Left kidney (tissue), 2 donors: Measurements from ENCODE around the gene UGT1A9. TPM values are rescaled to one million over a fixed set of nuclear protein-coding genes. Genes with fewer than 3 reads are reported as not detected.

Experiments
- DNase-seq: peaks from one replicate; pipeline ENCODE4 v3.0.0-alpha.2; 2013
- polyA plus RNA-seq: library from polyadenylated mRNA; unstranded; fragments of 120-200 nt; gene quantifications from one replicate; pipeline ENCODE4 v1.2.1, GENCODE V29; 2013; ENCODE audit not compliant: insufficient read length

The UGT1A9 gene
- polyA plus RNA-seq, 1 donor = 4.9 TPM

DNA sequence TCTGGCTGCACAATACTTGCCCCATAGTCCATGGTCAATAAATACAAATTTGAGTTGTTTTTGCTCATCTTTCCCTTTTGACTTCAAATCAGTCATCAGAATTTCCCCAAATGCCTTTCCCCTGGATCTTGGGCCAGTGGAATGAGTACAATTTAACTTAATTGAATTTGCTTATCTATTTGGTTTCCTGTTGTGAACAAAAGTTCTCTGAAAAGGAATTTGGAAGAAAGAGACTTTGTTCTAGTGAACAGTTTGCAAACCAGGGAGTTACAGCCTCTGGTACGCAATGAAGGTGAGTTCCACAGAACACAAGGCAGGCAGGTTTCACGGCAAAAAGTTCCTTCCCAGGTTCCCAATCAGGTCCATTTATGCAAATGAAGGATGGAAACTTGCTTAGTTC, 87.2 kb downstream of the UGT1A9 start:
- DNase-seq = no peak

DNA sequence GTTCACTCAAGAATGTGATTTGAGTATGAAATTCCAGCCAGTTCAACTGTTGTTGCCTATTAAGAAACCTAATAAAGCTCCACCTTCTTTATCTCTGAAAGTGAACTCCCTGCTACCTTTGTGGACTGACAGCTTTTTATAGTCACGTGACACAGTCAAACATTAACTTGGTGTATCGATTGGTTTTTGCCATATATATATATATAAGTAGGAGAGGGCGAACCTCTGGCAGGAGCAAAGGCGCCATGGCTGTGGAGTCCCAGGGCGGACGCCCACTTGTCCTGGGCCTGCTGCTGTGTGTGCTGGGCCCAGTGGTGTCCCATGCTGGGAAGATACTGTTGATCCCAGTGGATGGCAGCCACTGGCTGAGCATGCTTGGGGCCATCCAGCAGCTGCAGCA, 88.3 kb downstream of the UGT1A9 start, which contains the start of gene UGT1A1:
UGT1A1 (plus strand) TSS at position 228 of the 400 bp plus-strand sequence; CDS start at position 246, 18 bp downstream.
- no peak for DNase-seq

DNA sequence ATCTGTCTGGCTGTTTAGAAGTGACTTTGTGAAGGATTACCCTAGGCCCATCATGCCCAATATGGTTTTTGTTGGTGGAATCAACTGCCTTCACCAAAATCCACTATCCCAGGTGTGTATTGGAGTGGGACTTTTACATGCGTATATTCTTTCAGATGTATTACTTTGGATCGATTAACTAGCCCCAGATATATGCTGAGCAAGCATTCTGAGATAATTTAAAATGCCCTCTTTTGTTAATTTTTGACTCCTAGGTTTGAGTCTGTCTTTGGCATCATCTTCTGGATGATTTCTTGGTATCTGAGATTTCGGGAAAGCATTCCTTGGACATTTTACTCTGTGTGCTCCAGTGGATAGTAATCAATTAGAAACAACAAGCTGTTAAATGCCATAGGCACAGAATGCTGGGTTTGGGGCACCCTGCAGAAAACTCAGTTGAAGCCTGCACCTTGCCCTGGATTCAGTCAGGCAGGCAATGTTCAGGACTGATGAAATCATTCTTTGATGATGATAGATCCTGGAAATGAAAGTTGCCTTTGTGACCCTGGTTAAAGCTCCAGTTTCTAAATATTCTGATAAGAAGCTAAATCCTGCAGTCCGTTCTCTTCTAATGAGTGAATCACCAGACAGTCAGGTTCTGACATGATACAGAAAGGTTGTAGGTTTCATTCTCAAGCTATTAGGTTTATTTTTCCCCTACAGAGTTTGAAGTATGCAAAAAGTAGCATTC, 89.5 kb downstream of the UGT1A9 start:
- DNase-seq = no peak

DNA sequence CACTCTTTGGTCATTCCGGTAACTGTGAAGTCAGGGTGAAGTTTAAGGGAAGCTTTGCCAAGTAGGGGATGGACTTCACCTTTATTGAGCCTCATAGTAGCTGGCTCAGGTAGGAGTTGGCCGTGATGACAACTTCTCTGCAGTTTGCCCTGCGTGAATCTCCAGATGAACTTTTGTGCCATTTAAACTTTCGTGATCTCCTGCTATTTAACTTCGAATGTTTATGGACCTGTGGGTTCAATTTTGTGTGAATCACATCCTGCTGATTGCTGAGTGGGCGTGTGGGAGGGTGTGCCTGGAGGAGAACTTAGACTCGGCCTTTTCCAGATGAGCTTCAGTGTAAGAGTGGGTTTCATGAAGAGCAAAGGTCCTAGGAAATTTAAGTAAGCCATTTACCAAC, 92.6 kb downstream of the UGT1A9 start:
- DNase-seq = no peak

DNA sequence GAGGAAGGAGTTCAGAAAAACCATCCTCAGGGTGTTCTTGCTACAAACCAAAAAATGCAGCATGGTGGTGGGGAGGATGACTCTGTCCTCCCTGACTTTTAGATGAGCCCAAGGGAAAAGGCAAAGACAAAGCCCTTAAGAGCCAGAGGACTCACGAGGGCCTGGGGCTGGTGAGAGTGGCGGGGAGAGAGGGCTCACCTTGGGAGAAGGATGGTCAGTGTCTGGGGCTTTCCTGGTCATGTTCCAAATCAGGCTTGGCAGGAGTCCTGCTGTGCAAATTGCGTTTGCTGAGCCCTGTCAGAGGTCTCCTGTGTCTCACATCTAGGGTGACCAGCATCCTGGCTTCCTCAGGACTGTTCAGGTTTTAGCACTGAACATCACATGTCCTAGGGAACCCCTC, 93.1 kb downstream of the UGT1A9 start:
- no peak for DNase-seq

- no peak for DNase-seq
Observed at GRCh38 chr2:233766416-233766815, 94.7 kb downstream of the UGT1A9 start.

GRCh38 chr2:233768076-233768475, 96.4 kb downstream of the UGT1A9 start:
- no peak for DNase-seq

GRCh38 chr2:233769260-233769659, 97.6 kb downstream of the UGT1A9 start:
- no peak for DNase-seq

DNA sequence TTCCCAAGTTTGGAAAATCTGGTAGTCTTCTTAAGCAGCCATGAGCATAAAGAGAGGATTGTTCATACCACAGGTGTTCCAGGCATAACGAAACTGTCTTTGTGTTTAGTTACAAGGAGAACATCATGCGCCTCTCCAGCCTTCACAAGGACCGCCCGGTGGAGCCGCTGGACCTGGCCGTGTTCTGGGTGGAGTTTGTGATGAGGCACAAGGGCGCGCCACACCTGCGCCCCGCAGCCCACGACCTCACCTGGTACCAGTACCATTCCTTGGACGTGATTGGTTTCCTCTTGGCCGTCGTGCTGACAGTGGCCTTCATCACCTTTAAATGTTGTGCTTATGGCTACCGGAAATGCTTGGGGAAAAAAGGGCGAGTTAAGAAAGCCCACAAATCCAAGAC, 100.5 kb downstream of the UGT1A9 start:
- DNase-seq = no peak

GRCh38 chr2:233772583-233772982, 100.9 kb downstream of the UGT1A9 start:
- no peak for DNase-seq

GRCh38 chr2:233773854-233774253, 102.2 kb downstream of the UGT1A9 start:
- no peak for DNase-seq

GRCh38 chr2:233775414-233775813, 103.7 kb downstream of the UGT1A9 start:
- no peak for DNase-seq

- no peak for DNase-seq
Observed at GRCh38 chr2:233778030-233778429, 106.3 kb downstream of the UGT1A9 start, which contains the start of gene MROH2A. MROH2A (plus strand) TSS chr2:233778330; CDS start chr2:233779359, 1,029 bp downstream.

DNA sequence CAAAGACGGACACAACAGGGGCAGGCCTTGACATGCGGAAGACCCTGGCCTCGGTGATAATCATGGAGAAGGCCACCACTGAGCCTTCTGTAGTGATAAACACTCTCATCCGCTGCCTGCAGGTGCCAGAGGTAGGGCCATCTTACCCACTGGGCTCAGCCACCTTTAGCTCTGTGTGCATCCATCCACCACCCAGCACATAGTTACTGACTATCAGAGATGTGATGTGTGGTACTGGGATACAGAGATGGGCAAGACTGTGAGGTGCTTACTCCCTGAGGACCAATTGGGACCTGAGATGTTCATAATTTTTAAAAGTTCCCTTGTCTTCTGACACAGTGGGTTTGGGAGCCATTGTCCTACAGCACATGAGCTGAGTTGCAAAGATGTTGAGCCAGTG, 108.0 kb downstream of the UGT1A9 start:
- no peak for DNase-seq

GRCh38 chr2:233780771-233781170, 109.1 kb downstream of the UGT1A9 start:
- no peak for DNase-seq

DNA sequence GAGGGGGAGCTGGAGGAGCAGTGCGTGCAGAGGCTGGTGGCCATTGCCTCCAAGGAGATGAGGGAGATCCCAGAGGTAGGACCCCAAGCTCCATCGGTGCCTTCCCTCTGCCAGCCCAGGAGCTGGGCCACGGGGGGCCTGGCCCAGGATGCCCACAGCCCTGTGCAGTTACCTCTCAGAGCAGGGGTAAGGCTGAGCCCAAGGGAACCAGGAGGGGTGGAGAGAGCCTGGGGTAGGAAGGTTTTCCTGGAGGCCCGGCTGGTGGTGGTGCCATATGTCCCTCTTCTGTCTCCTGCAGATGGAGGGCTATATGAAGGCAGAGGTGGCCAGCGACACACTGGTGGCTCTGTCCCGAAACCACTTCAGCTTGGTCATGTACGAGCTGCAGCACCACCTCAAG, 117.9 kb downstream of the UGT1A9 start:
- DNase-seq = no peak

- no peak for DNase-seq
Observed at GRCh38 chr2:233791151-233791882, 119.6 kb downstream of the UGT1A9 start.

GRCh38 chr2:233791883-233792329, 120.2 kb downstream of the UGT1A9 start:
- DNase-seq = no peak

DNA sequence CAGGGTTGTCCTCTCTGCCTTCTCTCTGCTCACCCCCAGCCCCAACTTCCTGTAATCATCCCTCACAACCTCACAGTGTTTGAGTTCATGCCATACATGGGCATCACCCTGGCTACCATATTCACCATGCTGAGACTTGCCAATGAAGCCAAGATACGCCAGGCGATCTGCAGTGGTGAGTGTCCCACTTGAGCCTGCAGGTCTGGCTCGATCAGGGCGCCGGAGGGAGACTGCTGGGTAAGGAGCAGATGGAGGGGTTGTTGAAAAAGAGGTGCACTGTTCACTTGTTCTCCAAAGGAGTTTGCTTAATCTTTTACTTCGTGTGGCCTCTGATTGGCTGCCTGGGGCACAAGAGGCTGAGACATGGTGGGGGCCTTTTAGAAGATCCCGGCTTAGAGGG, 121.0 kb downstream of the UGT1A9 start:
- no peak for DNase-seq

DNA sequence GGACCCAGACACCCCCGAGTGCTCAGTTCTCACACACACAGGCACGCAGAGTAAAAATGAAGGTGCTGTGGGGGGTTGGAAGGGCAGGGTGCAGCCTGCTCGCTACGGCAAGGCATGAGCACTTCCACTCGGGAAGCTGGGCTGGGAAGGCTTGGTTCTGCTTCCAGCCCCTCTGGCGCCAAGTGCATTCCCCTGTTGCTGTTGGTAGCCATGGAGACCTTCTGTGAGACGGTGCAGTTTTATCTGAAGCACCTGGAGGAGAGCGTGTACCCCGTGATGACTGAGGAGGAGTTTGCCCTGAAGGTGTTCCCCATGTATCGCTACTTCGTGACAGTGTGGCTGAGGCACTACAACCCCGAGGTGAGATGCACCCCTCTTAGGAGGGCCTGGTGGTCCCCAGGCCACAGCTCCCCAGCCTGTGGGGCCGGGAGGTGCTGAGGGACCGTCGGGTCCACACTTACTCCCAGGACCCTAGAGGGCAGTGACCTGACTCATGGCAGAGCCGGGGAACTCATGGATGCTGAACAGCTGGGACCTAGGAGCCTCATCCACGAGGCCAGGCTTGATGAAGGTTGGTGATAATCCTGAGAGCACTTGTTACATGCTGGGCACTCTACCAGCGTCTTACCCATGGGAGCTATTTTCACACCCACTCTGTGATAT, 121.9 kb downstream of the UGT1A9 start:
- no peak for DNase-seq

DNA sequence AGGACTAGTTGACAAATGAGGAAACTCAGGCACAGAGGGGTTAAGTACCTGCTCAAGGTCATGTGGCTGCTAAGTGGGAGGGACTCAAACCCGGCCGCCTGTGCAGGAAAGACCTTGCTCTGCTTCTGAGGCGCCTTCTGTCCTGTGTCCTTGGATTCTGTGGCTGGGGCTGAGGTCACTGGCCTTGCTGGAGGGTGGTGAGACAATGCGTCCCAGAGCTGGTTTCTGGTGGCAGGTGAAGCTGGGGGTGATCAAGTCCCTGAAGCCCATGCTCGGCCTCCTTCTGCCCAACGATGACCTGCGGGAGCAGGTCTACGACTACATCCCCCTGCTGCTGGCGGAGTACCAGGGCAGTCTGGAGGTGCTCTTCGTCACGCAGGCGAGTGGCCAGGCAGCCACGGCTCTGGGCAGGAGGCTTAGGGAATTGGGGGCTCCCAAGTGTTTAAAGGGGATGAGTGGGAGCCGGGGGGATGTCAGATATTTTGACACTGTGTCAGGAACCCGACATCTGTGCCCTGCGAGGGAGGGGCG, 122.5 kb downstream of the UGT1A9 start:
- no peak for DNase-seq

DNA sequence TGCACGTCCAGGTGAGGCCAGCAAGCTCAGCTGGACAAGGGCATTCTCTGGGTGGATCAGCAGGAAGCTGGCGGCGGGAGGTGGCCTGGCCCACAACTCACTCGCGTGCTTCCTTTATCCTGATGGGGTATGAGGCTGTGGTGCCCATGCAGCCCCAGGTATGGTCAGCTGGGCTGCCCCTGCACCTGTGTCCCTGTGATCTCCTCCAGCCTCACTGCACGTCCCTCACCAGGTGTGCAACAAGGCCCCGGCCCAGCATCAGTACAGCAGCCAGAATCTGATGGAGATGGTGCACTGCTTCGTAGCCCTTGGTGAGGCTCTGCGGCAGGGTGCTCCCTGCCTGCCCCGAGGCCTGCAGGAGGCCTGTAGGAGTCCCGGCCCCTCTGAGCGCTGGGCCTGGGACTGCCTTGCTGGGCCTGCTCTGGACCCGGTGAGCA, 124.1 kb downstream of the UGT1A9 start:
- DNase-seq = no peak

DNA sequence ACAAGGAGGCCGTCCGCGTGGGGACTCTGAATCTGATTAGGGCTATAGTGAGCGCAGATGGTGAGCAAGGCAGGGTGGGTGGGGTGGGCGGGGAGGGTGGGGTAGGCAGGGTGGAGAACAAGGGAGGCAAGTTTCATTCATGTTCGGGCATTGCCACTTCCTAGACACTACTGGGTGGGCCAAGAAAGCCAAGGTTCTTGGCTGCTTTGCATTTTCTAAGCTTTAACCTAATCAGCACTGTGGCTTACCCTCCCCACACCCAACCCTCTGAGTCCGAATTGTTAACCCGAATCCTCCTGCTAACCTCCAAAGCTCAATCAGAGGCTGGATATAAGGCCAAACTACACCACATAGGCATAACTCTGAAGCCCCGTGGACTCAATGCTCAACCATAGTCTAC, 124.6 kb downstream of the UGT1A9 start:
- no peak for DNase-seq
